Urinary bladder (tissue), 4 donors: Measurements from ENCODE around the gene GMDS. TPM values are rescaled to one million over a fixed set of nuclear protein-coding genes. Genes with fewer than 3 reads are reported as not detected.

Experiments used
- DNase-seq: peaks from one replicate; pipeline ENCODE4 v3.0.0-alpha.2; 2015; ENCODE audit errors: extremely low spot score
- H3K27ac ChIP-seq: one replicate; pipeline ENCODE4 v1.5.1; 2013; ENCODE audit warnings: low read depth, mild to moderate bottlenecking, moderate library complexity
- H3K36me3 ChIP-seq: one replicate; pipeline ENCODE4 v1.6.1; 2013; ENCODE audit warnings: mild to moderate bottlenecking, moderate library complexity; ENCODE audit not compliant: insufficient read depth
- H3K4me1 ChIP-seq: one replicate; pipeline ENCODE4 v1.6.1; 2013; ENCODE audit warnings: mild to moderate bottlenecking, moderate library complexity; ENCODE audit not compliant: insufficient read depth
- H3K4me3 ChIP-seq: one replicate; pipeline ENCODE4 v1.5.1; 2013; ENCODE audit warnings: low read depth, low read length
- WGBS: extraction: QIAGEN DNeasy Blood & Tissue Kit; methylation state at CpG from one replicate; pipeline ENCODE4 v1.1.7; 2013; 5-methylcytosine and 5-hydroxymethylcytosine counted together
- polyA plus RNA-seq: library from polyadenylated mRNA; stranded (reverse); fragments of 200-250 nt; gene quantifications from one replicate; pipeline ENCODE4 v1.2.3, GENCODE V29; 2013
- total RNA-seq: library from RNA; depleted of rRNA; stranded (reverse); fragments of >200 nt; gene quantifications from one replicate; pipeline ENCODE4 v1.2.3, GENCODE V29; 2014
- donor health status: healthy with polysubstance abuse.
- donor health status: healthy.

Gene GMDS
- total and polyA plus RNA-seq, 2 donors: 7.5 to 10.7 TPM

DNA sequence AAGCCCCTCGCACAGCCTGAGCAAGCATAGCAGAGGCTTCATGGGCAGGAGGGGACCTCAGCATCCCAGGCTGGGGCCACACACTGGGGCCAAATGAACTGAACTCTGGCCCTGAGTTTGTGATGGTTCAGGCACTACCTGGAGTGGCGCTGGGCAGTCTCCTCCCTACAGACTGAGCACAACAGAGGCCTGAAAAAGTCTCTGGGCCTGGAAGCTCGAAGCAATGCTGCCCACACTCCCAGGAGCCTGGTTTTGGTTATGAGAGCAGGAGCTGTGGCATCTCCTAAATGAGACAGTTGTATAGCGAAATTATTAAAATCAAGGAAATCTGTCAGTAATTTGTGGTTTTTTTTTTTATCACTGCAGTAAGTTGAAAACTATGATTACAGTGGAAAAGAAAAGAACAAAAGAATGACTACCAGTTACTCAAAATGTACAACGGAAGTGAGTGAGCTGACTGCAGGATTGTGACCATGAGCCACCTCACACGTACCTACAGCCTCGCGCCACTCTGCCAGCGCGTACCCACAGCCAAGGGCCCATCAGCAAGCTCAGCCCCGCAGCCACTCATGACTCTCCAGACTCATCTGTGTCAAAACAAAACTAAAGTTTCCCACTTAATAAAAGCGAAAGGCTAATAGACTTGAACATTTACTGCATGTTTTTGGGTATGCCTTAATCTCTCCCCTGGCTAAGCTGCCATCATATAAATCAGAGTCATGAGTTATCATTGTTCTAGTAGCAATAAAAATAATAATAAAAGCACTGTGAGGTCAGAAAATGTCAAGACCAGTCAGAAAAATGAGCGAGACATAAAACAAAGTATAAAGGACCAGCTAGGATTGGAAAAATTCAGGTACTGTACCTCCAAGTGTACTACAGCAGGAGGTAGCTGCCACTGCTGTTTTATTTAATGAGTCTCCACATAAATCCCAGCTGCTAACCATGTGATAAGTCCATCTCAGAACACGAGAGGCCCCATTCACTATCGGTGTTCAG is 458.7 kb downstream of the GMDS start:
- Histone ChIP-seq H3K4me3 (no peak overlapping the region), H3K4me1 (no peaks in the 10 kb centered on the region), H3K27ac (no peak overlapping the region), H3K36me3 (no peaks in the 10 kb centered on the region)
- WGBS: 84% methylated on average over 15 of the region's 15 CpGs
- no peak for DNase-seq

DNA sequence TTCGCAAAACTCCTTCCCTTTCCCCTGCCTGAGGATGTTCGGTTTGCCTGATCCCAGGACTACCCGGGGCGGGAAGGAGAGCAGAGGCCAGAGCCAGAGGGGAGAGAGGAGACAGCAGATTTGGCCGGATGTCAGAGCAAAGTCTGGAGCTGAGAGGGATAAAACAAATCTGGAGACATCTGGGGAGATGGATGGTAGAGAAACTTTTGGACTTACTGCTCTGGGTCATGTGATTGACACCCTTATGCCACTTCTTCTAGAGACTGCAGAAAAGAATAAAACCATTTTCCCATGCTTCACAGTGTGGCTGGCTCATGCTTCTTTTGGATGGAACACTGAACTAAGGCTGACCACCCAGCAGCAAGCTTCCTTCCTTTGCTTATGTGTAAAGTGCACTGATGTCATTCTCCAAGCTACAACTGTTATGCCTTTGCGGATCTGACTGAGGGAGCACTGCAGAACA is 461.0 kb downstream of the GMDS start:
- 60% methylated on average over 6 of the region's 6 CpGs for WGBS
- H3K36me3 ChIP-seq: no peaks in the 10 kb centered on the region
- H3K27ac ChIP-seq: no peak overlapping the region
- no peak overlapping the region for H3K4me3 ChIP-seq
- no peak for DNase-seq
- no peaks in the 10 kb centered on the region for H3K4me1 ChIP-seq

DNA sequence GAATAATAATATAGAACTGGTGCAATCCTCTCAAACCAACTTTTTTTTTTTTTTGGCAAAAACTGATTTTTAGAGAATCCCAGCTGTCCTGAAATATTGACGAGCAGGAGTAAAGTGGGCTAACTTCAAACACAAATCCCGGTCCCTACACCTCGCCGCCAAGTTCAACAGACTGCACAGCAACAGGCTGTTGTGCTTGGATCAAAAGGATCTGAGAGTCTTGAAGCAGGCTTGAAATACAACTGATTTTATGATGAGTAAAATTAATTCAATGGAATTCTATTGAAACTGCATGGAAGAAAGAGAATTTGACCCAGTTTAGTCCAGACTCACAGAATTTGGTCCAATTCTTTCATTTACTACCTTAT is 463.6 kb downstream of the GMDS start:
- Histone ChIP-seq H3K27ac (no peak overlapping the region), H3K4me1 (no peaks in the 10 kb centered on the region), H3K36me3 (no peaks in the 10 kb centered on the region), H3K4me3 (no peak overlapping the region)
- DNase-seq: no peak
- WGBS: 97% methylated on average over 4 of the region's 4 CpGs

DNA sequence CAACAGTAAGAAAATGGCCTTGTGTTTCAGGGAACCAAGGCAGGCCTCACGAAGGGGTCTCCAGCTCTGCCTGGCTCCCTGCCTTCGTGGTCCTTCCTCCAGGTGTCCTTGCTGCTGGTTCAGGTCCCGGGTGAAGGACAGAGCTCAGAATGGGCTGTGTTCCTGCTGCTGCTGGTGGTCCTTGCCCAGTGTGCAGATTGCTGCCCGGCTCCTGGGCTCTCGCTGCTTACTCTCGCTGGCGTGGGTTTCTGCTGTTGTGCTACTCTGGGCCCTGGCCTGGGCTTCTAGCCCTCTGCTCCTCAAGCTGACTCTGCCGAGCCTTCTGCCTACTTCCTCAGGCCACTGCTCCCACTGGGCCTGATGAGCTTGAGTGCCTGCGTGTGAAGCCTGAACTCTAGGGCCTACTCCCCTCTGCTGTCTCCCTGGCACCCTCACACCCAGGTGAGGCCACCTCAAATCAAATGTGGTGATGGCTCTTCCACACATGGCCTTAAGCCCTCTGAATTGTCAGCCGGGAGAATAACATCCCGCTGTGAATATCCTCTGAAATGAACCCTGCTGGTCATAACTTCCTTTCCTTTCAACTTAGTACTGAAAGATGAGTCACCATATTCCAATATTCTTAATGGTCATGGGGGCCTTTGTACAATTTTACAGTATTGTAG is 464.1 kb downstream of the GMDS start:
- Histone ChIP-seq H3K27ac (no peak overlapping the region), H3K4me3 (no peak overlapping the region), H3K36me3 (no peaks in the 10 kb centered on the region), H3K4me1 (no peaks in the 10 kb centered on the region)
- WGBS: 94% methylated on average over 11 of the region's 11 CpGs
- DNase-seq: no peak

DNA sequence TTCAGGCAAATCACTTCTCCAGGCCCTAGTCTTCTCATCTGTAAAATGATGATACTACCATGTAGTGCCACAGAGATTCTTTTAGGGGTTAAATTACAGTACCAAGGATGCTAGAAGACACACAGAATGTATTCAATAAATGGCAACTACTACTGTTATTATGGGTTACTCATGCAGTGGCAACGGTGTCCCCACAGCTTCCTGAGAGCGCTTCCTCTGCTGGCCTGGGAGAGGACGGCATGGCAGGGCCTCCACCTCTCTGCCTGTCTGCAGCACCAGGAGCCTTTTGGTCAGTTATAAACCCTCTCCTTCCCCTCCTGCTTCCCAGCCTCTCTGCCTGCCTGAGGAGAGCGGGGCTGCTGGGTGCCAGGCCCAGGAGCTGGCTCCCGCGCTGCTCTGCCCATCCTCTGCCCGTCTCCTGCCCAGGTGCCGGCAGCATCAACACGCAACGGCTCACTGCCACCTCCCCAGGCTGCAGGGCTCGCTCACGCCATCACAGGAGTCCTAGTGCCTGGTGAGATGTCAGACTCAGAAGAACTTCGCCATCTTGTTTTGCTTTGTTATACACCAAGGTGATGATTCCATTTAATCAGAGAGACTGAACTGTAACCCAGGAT is 465.0 kb downstream of the GMDS start:
- no peaks in the 10 kb centered on the region for H3K36me3 ChIP-seq
- H3K4me3 ChIP-seq: no peak overlapping the region
- 95% methylated on average over 13 of the region's 13 CpGs for WGBS
- no peak overlapping the region for H3K27ac ChIP-seq
- no peaks in the 10 kb centered on the region for H3K4me1 ChIP-seq
- DNase-seq: no peak

DNA sequence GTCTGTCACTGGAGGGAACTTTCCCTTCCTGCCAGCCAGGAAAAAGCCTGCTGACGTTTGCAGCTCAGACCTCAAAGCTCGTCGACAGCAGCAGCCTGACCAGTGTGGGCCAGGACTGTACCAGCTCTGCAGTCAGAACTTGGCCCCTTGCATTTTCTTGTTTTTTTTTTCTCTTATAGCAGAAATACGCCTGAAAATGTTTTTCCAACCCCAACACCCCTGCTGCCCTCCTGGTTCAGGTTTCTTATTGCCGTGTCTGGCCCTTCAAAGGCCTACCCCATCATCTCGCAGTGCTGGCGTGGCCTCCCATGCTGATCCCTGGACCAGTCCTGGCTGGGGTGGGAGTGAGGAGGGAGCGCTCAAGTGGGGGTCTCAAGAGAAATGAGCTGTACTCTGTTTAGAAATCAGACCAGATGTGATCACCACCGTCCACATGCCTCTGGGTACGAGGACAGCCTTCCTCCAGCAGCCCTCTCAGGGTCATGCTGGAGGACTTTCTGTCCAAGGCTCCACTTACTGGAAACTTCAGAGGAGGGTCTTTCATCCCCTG is 466.6 kb downstream of the GMDS start:
- Histone ChIP-seq H3K4me3 (no peak overlapping the region), H3K36me3 (no peaks in the 10 kb centered on the region), H3K27ac (no peak overlapping the region), H3K4me1 (no peaks in the 10 kb centered on the region)
- 82% methylated on average over 10 of the region's 10 CpGs for WGBS
- no peak for DNase-seq

DNA sequence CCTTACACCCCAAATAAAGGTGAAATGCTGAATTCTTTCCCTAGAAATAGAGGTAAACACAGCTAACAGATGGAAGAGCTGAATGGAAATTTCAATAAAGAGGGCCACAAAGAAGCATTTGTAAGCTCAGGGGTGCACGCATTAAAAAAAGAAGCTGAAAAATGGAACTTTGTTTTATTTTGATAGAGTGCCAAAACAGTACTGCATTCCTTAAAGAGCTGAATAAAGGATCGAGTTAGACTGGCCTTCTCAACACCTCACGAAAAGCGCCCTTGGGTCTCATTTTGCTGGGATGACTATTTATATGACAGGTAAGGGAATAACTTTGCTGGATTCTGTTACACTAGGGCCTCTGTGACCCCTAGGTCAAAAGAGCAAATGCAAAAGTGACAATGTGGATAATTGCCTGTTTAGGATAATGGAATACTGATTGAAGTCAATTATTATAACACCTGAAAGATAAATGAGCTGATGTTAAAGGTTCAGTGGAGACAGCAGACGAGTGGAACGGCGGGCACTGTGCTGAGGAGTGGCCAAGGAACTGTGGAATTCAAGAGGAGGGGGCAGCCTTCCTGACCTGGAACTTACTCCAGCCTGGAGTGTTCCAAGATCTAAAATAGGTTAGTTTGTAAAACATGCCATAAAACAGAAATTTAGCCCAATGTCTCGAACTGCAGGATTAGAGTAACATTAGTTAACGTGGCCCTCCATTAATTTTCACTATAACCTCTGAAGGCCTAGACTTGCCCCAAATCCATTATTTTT is 467.3 kb downstream of the GMDS start:
- Histone ChIP-seq H3K4me3 (no peak overlapping the region), H3K4me1 (no peaks in the 10 kb centered on the region), H3K27ac (no peak overlapping the region), H3K36me3 (no peaks in the 10 kb centered on the region)
- WGBS: 84% methylated on average over 9 of the region's 9 CpGs
- DNase-seq: no peak

DNA sequence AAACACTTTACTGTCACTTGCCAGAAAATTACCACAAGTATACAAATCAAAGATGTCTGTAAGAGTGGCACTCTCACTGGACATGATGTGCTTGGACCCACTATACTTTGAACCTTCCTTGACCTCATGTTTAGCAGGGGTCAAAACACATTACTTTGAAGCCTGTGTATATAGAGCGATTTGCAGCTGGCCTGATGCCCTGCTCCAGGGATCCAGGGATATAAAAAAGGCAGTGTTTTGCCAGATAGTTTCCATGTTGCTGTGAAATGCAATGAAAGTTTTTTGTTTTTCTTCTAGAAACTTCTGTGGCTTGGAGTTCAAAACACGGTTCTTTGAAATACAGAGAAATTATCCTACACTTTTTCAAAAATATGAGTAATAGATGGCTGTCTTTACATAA is 470.0 kb downstream of the GMDS start:
- 65% methylated on average over 2 of the region's 2 CpGs for WGBS
- no peak for DNase-seq
- no peaks in the 10 kb centered on the region for H3K36me3 ChIP-seq
- H3K4me3 ChIP-seq: no peak overlapping the region
- H3K27ac ChIP-seq: no peak overlapping the region
- H3K4me1 ChIP-seq: peaks cover 2% of the 10 kb centered on the region

DNA sequence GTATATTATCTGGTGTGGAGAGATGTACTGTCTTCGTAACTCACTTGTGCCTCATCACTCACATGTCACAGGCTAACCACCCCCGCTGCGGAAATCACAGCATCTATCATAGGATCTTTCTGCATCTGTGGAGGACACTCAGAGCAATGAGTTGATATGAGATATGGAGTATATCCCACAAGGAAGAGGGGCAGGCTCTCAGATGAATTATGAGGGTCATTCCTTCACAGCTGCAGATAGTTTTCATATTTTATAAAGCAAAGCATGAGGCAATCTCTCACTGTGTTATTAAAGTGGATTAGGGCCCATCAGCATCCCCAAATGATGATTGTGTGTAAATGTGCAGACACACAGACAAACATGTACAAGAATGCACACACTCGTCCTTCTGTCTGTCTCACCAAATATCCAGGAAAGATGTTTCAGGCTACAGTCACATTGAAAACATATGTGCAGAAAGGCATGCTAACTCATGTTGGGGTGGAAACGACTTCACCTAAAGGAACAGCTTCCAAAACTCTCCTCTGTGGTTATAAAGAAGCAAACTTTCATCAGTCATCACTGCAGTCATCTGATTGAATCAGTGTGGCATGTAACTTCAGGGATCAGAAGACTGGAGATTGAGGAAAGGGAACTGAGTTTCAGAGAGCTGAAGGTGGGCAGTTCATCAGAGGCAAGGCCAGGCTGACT is 471.0 kb downstream of the GMDS start:
- no peak for DNase-seq
- Histone ChIP-seq H3K4me3 (no peak overlapping the region), H3K36me3 (no peaks in the 10 kb centered on the region), H3K4me1 (peaks cover 2% of the 10 kb centered on the region), H3K27ac (no peak overlapping the region)
- 85% methylated on average over 5 of the region's 5 CpGs for WGBS

DNA sequence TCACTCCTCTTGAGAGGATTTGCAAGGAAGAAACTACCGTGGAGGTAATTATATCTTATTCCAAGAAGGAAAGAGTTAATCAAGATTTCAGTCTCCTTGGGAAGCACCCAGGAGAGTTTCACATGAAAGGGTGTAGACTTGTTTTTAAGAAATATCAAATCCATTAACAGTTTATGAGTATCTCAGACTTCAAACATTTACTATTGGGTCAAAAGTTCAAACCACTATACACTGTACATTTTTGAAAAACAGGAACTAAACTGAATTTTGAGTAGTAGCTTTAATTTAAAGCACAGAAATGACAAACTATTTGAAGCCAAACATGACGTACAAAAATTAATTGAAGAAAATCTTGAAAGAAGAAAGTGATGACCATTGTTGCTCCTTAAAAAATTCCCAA is 471.7 kb downstream of the GMDS start:
- no peak overlapping the region for H3K27ac ChIP-seq
- no peaks in the 10 kb centered on the region for H3K36me3 ChIP-seq
- H3K4me1 ChIP-seq: peaks cover 2% of the 10 kb centered on the region
- no peak overlapping the region for H3K4me3 ChIP-seq
- 78% methylated on average over 2 of the region's 2 CpGs for WGBS
- DNase-seq: no peak

DNA sequence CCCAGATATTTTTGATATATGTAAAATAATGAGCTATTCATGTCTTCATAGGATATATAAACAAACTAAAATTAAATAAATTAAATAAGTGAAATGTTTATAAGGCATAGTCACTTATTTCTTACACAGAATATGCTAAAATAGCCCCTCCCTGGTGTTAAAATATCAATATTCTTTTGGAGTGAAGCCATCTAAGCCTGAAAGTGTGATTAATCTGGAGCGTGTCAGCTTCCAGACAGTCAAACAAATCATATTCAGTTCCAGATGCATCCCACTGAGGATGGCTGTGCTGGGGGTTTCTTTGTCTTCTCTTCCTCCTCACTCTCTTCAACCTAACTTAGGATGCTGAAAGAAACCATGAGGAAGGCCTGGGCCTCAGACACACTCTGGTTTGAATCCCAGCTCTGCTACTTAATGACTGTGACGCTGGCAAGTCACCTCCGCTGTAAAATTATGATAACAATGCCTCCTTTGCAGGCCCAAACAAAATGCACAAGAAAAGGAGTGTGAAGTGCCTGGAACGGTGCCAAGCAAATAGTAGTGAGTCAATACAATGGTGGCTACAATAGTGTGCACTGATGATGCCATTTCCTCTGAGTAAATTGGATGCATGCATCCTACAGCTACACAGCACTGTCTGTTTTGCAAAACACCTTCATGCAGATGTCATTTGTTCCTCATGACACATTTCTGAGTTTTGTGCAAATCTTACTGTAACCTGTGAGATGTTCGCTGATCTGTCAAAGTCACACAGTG is 474.3 kb downstream of the GMDS start:
- DNase-seq: no peak
- Histone ChIP-seq H3K27ac (no peak overlapping the region), H3K4me1 (peaks cover 3% of the 10 kb centered on the region), H3K36me3 (no peaks in the 10 kb centered on the region), H3K4me3 (no peak overlapping the region)
- WGBS: 83% methylated on average over 5 of the region's 5 CpGs

DNA sequence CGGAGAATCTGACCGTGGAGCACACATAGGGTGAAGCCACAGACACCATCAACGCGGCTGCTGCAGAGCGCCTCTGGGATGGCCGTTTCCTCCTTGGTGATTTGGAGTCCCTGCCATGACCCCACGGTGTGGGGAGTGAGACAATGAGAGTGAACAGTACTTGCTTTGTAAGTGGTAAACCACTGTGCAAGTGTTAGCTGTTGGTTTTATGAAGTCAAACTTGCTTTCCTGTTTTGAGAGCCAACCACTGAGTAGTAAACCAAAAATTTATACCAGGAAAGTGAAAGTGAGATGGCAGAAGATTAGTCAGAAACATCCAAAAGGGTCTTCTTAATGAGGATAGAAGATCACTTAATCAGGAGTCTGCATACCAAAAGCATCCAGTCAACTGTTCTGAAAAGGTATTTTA is 475.0 kb downstream of the GMDS start:
- no peak for DNase-seq
- no peak overlapping the region for H3K27ac ChIP-seq
- no peak overlapping the region for H3K4me3 ChIP-seq
- WGBS: 87% methylated on average over 7 of the region's 7 CpGs
- H3K4me1 ChIP-seq: peaks cover 3% of the 10 kb centered on the region
- no peaks in the 10 kb centered on the region for H3K36me3 ChIP-seq
